Smooth muscle cell (in vitro differentiated cells): ENCODE measurements around the gene IFT88. TPM values are rescaled to one million over a fixed set of nuclear protein-coding genes. Genes with fewer than 3 reads are reported as not detected.
A peak's percentile ranks its signal among the peaks of the same experiment; 100 is the strongest.

ENCODE experiments used
- DNase-seq: peaks from one replicate; lab custom pipeline; 2025; ENCODE audit not compliant: unreplicated experiment; lab: John Stamatoyannopoulos, UW
- H2AFZ ChIP-seq: fragments of 200-600 bp; sonication (generic); 2 replicates; pipeline ENCODE4 v1.6.0; 2016; ENCODE audit warnings: antibody characterized with exemption, low read depth, mild to moderate bottlenecking
- H3F3A ChIP-seq: fragments of 200-600 bp; sonication (generic); 2 replicates; pipeline ENCODE4 v1.6.0; 2017; ENCODE audit warnings: antibody characterized with exemption, low read depth
- H3K27ac ChIP-seq: fragments of 200-600 bp; sonication (generic); 2 replicates; pipeline ENCODE4 v1.5.1; 2016; ENCODE audit warnings: low read depth, mild to moderate bottlenecking
- H3K27me3 ChIP-seq: fragments of 200-600 bp; sonication (generic); 2 replicates; pipeline ENCODE4 v1.6.1; 2016; ENCODE audit warnings: low read depth, mild to moderate bottlenecking
- H3K36me3 ChIP-seq: fragments of 200-600 bp; sonication (generic); 2 replicates; pipeline ENCODE4 v1.5.1; 2016; ENCODE audit warnings: low read depth
- H3K4me1 ChIP-seq: fragments of 200-600 bp; sonication (generic); 2 replicates; pipeline ENCODE4 v1.5.1; 2016; ENCODE audit warnings: low read depth
- H3K4me2 ChIP-seq: fragments of 200-600 bp; sonication (generic); 2 replicates; pipeline ENCODE4 v1.6.0; 2016; ENCODE audit warnings: mild to moderate bottlenecking
- H3K4me3 ChIP-seq: fragments of 200-600 bp; sonication (generic); 2 replicates; pipeline ENCODE4 v1.5.1; 2016; ENCODE audit warnings: mild to moderate bottlenecking
- H3K79me2 ChIP-seq: fragments of 200-600 bp; sonication (generic); 2 replicates; pipeline ENCODE4 v1.6.0; 2016; ENCODE audit warnings: low read depth, mild to moderate bottlenecking
- H3K9ac ChIP-seq: fragments of 200-600 bp; sonication (generic); 2 replicates; pipeline ENCODE4 v1.6.0; 2016; ENCODE audit warnings: low read depth
- H3K9me3 ChIP-seq: fragments of 200-600 bp; sonication (generic); replicated peaks from 2 replicates; pipeline ENCODE4 v1.5.1; 2016; ENCODE audit warnings: low read depth
- H4K20me1 ChIP-seq: fragments of 200-600 bp; sonication (generic); 2 replicates; pipeline ENCODE4 v1.6.0; 2016; ENCODE audit warnings: low read depth
- WGBS: methylation state at CpG from one replicate; pipeline ENCODE4 v1.1.7; 2016; ENCODE audit warnings: low lambda C conversion rate; 5-methylcytosine and 5-hydroxymethylcytosine counted together
- polyA plus RNA-seq: library from polyadenylated mRNA; unstranded; fragments of >200 nt; fragmentation: Nextera tagmentation; extraction: Ambion mirVana; gene quantifications from 2 replicates; pipeline ENCODE4 v1.2.1, GENCODE V29; 2016
- total RNA-seq: library from RNA; depleted of rRNA; stranded (reverse); fragments of >200 nt; gene quantifications from 2 replicates; pipeline ENCODE4 v1.2.3, GENCODE V29; 2014
- TF ChIP-seq, protein P1 (sequence below): fragments of 200-600 bp; sonication (generic); IDR thresholded peaks from 2 replicates; pipeline ENCODE4 v1.5.1; 2017; ENCODE audit warnings: borderline replicate concordance, mild to moderate bottlenecking, antibody characterized with exemption; ENCODE audit not compliant: insufficient read depth, poor library complexity, severe bottlenecking

Gene IFT88
- total and polyA plus RNA-seq, 2 experiments from 2014 or later: 9.0 to 13.4 TPM

GRCh38 chr13:20702915-20703779 lies 136.2 kb downstream of the IFT88 start, which contains the start of gene IL17D:
Gene IL17D, plus strand, starts transcription at chr13:20703699. Its CDS starts 303 bp downstream, at chr13:20704002.
- Histone ChIP-seq H3K4me3 (peak within 1 kb of the TSS; percentile 86), H3K4me1 (peaks cover 13% of the 10 kb centered on the region), H3K9me3 (no peaks in the 10 kb centered on the region), H3F3A (no peaks in the 10 kb centered on the region), H4K20me1 (no peaks in the 10 kb centered on the region), H3K36me3 (no peaks in the 10 kb centered on the region), H3K4me2 (peak within 1 kb of the TSS; percentile 95), H3K27me3 (peaks cover 7% of the 10 kb centered on the region), H3K27ac (no peak within 1 kb of the TSS), H3K9ac (peak within 1 kb of the TSS; percentile 62), H3K79me2 (no peaks in the 10 kb centered on the region), H2AFZ (peak within 1 kb of the TSS; percentile 92)
- no peak for DNase-seq
- TF ChIP-seq, protein P1, sequence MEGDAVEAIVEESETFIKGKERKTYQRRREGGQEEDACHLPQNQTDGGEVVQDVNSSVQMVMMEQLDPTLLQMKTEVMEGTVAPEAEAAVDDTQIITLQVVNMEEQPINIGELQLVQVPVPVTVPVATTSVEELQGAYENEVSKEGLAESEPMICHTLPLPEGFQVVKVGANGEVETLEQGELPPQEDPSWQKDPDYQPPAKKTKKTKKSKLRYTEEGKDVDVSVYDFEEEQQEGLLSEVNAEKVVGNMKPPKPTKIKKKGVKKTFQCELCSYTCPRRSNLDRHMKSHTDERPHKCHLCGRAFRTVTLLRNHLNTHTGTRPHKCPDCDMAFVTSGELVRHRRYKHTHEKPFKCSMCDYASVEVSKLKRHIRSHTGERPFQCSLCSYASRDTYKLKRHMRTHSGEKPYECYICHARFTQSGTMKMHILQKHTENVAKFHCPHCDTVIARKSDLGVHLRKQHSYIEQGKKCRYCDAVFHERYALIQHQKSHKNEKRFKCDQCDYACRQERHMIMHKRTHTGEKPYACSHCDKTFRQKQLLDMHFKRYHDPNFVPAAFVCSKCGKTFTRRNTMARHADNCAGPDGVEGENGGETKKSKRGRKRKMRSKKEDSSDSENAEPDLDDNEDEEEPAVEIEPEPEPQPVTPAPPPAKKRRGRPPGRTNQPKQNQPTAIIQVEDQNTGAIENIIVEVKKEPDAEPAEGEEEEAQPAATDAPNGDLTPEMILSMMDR: no peak
- WGBS: 2% methylated on average over 53 of the region's 94 CpGs

- peak overlapping the region; percentile 75 for H3K4me2 ChIP-seq
- H3K27ac ChIP-seq: no peak overlapping the region
- H4K20me1 ChIP-seq: no peaks in the 10 kb centered on the region
- H3K36me3 ChIP-seq: no peaks in the 10 kb centered on the region
- no peaks in the 10 kb centered on the region for H3K9me3 ChIP-seq
- H3F3A ChIP-seq: no peaks in the 10 kb centered on the region
- peaks cover 7% of the 10 kb centered on the region for H3K27me3 ChIP-seq
- H3K79me2 ChIP-seq: no peaks in the 10 kb centered on the region
- peak; percentile 28 for DNase-seq
- no peak overlapping the region for H2AFZ ChIP-seq
- H3K9ac ChIP-seq: no peak overlapping the region
- H3K4me1 ChIP-seq: peaks cover 13% of the 10 kb centered on the region
- TF ChIP-seq, protein P1: peak; percentile 68
- H3K4me3 ChIP-seq: peak overlapping the region; percentile 52
- WGBS: under 1% methylated on average over 61 of the region's 98 CpGs
Observed at GRCh38 chr13:20703780-20704458, 137.0 kb downstream of the IFT88 start.

GRCh38 chr13:20704459-20705069 lies 137.6 kb downstream of the IFT88 start:
- Histone ChIP-seq H4K20me1 (no peaks in the 10 kb centered on the region), H3K4me3 (peak overlapping the region; percentile 52), H3K36me3 (no peaks in the 10 kb centered on the region), H3K79me2 (no peaks in the 10 kb centered on the region), H3F3A (no peaks in the 10 kb centered on the region), H3K9ac (no peak overlapping the region), H3K4me1 (peaks cover 13% of the 10 kb centered on the region), H3K27ac (no peak overlapping the region), H3K27me3 (peaks cover 7% of the 10 kb centered on the region), H3K9me3 (no peaks in the 10 kb centered on the region), H2AFZ (no peak overlapping the region), H3K4me2 (peak overlapping the region; percentile 65)
- 61% methylated on average over 10 of the region's 20 CpGs for WGBS
- TF ChIP-seq, protein P1: no peak
- no peak for DNase-seq
